G401.6 (cell line): ENCODE measurements around the gene RASGRP4.
A peak's percentile ranks its signal among the peaks of the same experiment; 100 is the strongest.

Experiments used
- FAIRE-seq: peaks from 2 replicates; lab custom pipeline; 2012; peaks lifted over from hg19 to GRCh38; lab: Jason Lieb, UNC

Gene RASGRP4

GRCh38 chr19:38389101-38389925 is 36.7 kb downstream of the RASGRP4 start:
- no peak for FAIRE-seq

- no peak for FAIRE-seq
These were observed 37.5 kb downstream of the RASGRP4 start, which contains the start of gene SPRED3 for GRCh38 chr19:38388349-38389100. Gene SPRED3 (plus strand): TSS chr19:38388697. CDS start chr19:38390303, 1,606 bp downstream.

- peak; percentile 98 for FAIRE-seq
These were observed 38.3 kb downstream of the RASGRP4 start, which contains the start of gene GGN for GRCh38 chr19:38387550-38388348. Gene GGN (minus strand): TSS chr19:38388034. CDS start chr19:38387261, 773 bp downstream.

GRCh38 chr19:38386971-38387549 is 39.0 kb downstream of the RASGRP4 start:
- FAIRE-seq, result no peak

GRCh38 chr19:38386300-38386970 is 39.6 kb downstream of the RASGRP4 start:
- FAIRE-seq, result no peak

GRCh38 chr19:38385804-38386257 is 40.2 kb downstream of the RASGRP4 start:
- FAIRE-seq, result no peak

- no peak for FAIRE-seq
These were observed 40.8 kb downstream of the RASGRP4 start for GRCh38 chr19:38385057-38385803.

GRCh38 chr19:38384209-38385027 is 41.6 kb downstream of the RASGRP4 start:
- no peak for FAIRE-seq

- FAIRE-seq, result no peak
These were observed 42.3 kb downstream of the RASGRP4 start for GRCh38 chr19:38383743-38384142.

GRCh38 chr19:38383184-38383583 is 42.8 kb downstream of the RASGRP4 start:
- no peak for FAIRE-seq

- no peak for FAIRE-seq
These were observed 44.9 kb downstream of the RASGRP4 start for GRCh38 chr19:38381138-38381537.

- FAIRE-seq, result no peak
These were observed 47.2 kb downstream of the RASGRP4 start for GRCh38 chr19:38378866-38379265.

- FAIRE-seq, result no peak
These were observed 49.0 kb downstream of the RASGRP4 start for GRCh38 chr19:38377052-38377451.

- no peak for FAIRE-seq
These were observed 49.4 kb downstream of the RASGRP4 start for GRCh38 chr19:38376576-38376975.

- no peak for FAIRE-seq
These were observed 50.3 kb downstream of the RASGRP4 start for GRCh38 chr19:38375748-38376147.

- no peak for FAIRE-seq
These were observed 50.9 kb downstream of the RASGRP4 start for GRCh38 chr19:38375098-38375493.

GRCh38 chr19:38374332-38375097 is 51.5 kb downstream of the RASGRP4 start, which contains the start of gene PSMD8:
Gene PSMD8 (plus strand): TSS chr19:38374571. CDS start chr19:38374602, 31 bp downstream.
- FAIRE-seq, result peak; percentile 99

GRCh38 chr19:38373907-38374331 is 52.1 kb downstream of the RASGRP4 start:
- no peak for FAIRE-seq

- no peak for FAIRE-seq
These were observed 54.9 kb downstream of the RASGRP4 start for GRCh38 chr19:38371081-38371480.
